ENCODE measurements around the gene URI1. TPM values are rescaled to one million over a fixed set of nuclear protein-coding genes. Genes with fewer than 3 reads are reported as not detected.

The URI1 gene
- polyA plus RNA-seq, 1 of the 3 experiments (the other 2 are of a cell fraction): 32.4 TPM

DNA sequence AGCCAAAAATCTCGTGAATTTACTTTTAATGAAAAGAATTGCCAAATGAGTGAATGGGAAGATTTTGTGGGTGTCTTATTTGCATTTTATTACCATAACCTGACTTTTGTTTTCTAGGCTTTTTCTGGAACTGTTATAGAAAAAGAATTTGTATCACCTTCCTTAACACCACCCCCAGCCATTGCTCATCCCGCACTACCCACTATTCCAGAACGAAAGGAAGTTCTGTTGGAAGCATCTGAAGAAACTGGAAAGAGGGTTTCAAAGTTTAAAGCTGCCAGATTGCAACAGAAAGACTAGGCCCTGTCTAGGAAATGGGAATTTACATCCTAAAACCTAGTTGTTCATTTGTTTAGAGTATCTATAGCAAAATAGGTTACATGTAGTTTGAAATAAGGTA lies 72.7 kb downstream of the URI1 start:
- H3K36me3 ChIP-seq (replicated peaks in 1 of 2; ENCODE audit: control insufficient read depth in 1 of 2, insufficient read depth in 2 of 2, low read length in 1 of 2): peaks cover 60 to 69% of the 10 kb centered on the region in 2 experiments
- peaks cover 5% of the 10 kb centered on the region for H3F3A ChIP-seq (replicated peaks; ENCODE audit: insufficient read depth)
- CTCF ChIA-PET: interaction anchor here (0.9 kb wide), 1 partner anchor 12 kb away, joined by 4 read pairs; no protein-coding TSS in a partner anchor
- H3K4me2 ChIP-seq: no peak overlapping the region
- DNase-seq: no peak
- WGBS (ENCODE audit: low lambda C conversion rate): 96% methylated on average over 3 of the region's 3 CpGs
- no peak overlapping the region for H3K4me3 ChIP-seq (ENCODE audit: low read depth in 2 of 2, low read length in 1 of 2)
- no peaks in the 10 kb centered on the region for H3K4me1 ChIP-seq (ENCODE audit: control insufficient read depth in 1 of 2, insufficient read depth in 2 of 2, low read depth in 1 of 2, low read length in 1 of 2)
- H3K27ac ChIP-seq (ENCODE audit: low read depth in 2 of 2, low read length in 1 of 2): no peak overlapping the region
- H3K9ac ChIP-seq: no peak overlapping the region
- no peak overlapping the region for H2AFZ ChIP-seq (ENCODE audit: low read depth)
- no peaks in the 10 kb centered on the region for H3K9me3 ChIP-seq
- no peaks in the 10 kb centered on the region for H3K9me2 ChIP-seq
- no peaks in the 10 kb centered on the region for H3K79me2 ChIP-seq (ENCODE audit: insufficient read depth)
- POLR2A ChIA-PET: no interaction called here
- TF ChIP-seq EZH2phosphoT487 (IDR thresholded peaks at IDR 0.05; ENCODE audit: borderline replicate concordance, low read depth) (no peak), EP300 (IDR thresholded peaks at IDR 0.05; ENCODE audit: borderline replicate concordance in 1 of 2, low read depth in 1 of 2, low read length in 1 of 2) (no peak), TEAD4 (IDR thresholded peaks at IDR 0.05; ENCODE audit: borderline replicate concordance, insufficient read depth) (no peak), GATA2 (CRISPR knock-in tag; IDR thresholded peaks at IDR 0.05) (no peak), NFIC (IDR thresholded peaks at IDR 0.05; ENCODE audit: borderline replicate concordance) (no peak), ELF1 (IDR thresholded peaks at IDR 0.05) (no peak), CHD2 (IDR thresholded peaks at IDR 0.05; ENCODE audit: low read length, partially characterized antibody) (no peak), FOXM1 (IDR thresholded peaks at IDR 0.05; ENCODE audit: low read depth) (no peak), GABPA (IDR thresholded peaks at IDR 0.05; ENCODE audit: low read depth) (no peak)
- TF ChIP-seq, protein P1, sequence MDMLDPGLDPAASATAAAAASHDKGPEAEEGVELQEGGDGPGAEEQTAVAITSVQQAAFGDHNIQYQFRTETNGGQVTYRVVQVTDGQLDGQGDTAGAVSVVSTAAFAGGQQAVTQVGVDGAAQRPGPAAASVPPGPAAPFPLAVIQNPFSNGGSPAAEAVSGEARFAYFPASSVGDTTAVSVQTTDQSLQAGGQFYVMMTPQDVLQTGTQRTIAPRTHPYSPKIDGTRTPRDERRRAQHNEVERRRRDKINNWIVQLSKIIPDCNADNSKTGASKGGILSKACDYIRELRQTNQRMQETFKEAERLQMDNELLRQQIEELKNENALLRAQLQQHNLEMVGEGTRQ (IDR thresholded peaks at IDR 0.05; ENCODE audit: borderline replicate concordance, low read depth, low read length): no peak
- H3K27me3 ChIP-seq (ENCODE audit: insufficient read depth): no peaks in the 10 kb centered on the region
- H4K20me1 ChIP-seq (ENCODE audit: insufficient read depth): no peaks in the 10 kb centered on the region

DNA sequence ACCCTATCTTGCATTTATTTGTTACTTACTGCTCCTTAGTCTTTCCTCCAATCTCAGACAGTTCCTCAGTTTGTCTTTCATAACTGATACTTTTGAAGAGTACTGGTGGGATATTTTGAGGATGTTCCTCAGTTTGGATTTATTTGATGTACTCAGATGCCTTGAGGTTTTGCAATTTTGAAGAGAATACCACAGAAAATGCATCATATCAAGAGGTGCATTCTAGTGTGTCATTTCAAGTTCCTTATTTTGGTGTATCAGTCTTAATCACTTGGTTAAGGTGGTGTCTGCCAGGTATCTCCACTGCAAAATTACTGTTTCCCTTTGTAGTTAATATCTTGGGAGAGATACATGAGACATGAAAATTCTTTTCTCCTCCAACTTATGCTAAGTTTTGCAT lies 75.1 kb downstream of the URI1 start:
- CTCF ChIA-PET: no interaction called here
- H3K79me2 ChIP-seq (ENCODE audit: insufficient read depth): no peaks in the 10 kb centered on the region
- no peaks in the 10 kb centered on the region for H3K27me3 ChIP-seq (ENCODE audit: insufficient read depth)
- no peak overlapping the region for H3K4me2 ChIP-seq
- DNase-seq: no peak
- TF ChIP-seq, protein P2, sequence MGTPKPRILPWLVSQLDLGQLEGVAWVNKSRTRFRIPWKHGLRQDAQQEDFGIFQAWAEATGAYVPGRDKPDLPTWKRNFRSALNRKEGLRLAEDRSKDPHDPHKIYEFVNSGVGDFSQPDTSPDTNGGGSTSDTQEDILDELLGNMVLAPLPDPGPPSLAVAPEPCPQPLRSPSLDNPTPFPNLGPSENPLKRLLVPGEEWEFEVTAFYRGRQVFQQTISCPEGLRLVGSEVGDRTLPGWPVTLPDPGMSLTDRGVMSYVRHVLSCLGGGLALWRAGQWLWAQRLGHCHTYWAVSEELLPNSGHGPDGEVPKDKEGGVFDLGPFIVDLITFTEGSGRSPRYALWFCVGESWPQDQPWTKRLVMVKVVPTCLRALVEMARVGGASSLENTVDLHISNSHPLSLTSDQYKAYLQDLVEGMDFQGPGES (IDR thresholded peaks at IDR 0.05; ENCODE audit: low read depth, low read length): no peak
- no peak for TF ChIP-seq TAF1 (IDR thresholded peaks at IDR 0.05; ENCODE audit: borderline replicate concordance, low read depth, low read length)
- TF ChIP-seq EP300 (IDR thresholded peaks at IDR 0.05; ENCODE audit: borderline replicate concordance in 1 of 2, low read depth in 1 of 2, low read length in 1 of 2): no peak
- TF ChIP-seq, protein P3, sequence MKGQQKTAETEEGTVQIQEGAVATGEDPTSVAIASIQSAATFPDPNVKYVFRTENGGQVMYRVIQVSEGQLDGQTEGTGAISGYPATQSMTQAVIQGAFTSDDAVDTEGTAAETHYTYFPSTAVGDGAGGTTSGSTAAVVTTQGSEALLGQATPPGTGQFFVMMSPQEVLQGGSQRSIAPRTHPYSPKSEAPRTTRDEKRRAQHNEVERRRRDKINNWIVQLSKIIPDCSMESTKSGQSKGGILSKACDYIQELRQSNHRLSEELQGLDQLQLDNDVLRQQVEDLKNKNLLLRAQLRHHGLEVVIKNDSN (IDR thresholded peaks at IDR 0.05; ENCODE audit: borderline replicate concordance, low read depth): no peak
- no peaks in the 10 kb centered on the region for H4K20me1 ChIP-seq (ENCODE audit: insufficient read depth)
- H3K4me3 ChIP-seq (ENCODE audit: low read depth in 2 of 2, low read length in 1 of 2): no peak overlapping the region
- H3K4me1 ChIP-seq (ENCODE audit: control insufficient read depth in 1 of 2, insufficient read depth in 2 of 2, low read depth in 1 of 2, low read length in 1 of 2): no peaks in the 10 kb centered on the region
- 0 out of 2 replicates have a peak, but pooled peaks cover under 1% of the 10 kb centered on the region for H3K9me3 ChIP-seq
- no peak overlapping the region for H3K27ac ChIP-seq (ENCODE audit: low read depth in 2 of 2, low read length in 1 of 2)
- no peak overlapping the region for H2AFZ ChIP-seq (ENCODE audit: low read depth)
- peaks cover 5% of the 10 kb centered on the region for H3F3A ChIP-seq (replicated peaks; ENCODE audit: insufficient read depth)
- H3K9me2 ChIP-seq: no peaks in the 10 kb centered on the region
- peaks cover 43 to 50% of the 10 kb centered on the region in 2 experiments for H3K36me3 ChIP-seq (replicated peaks in 1 of 2; ENCODE audit: control insufficient read depth in 1 of 2, insufficient read depth in 2 of 2, low read length in 1 of 2)
- H3K9ac ChIP-seq: no peak overlapping the region
- POLR2A ChIA-PET: no interaction called here

All from SK-N-SH (cell line).